Activated naive CD8-positive, alpha-beta T cell treated with anti-CD3 and anti-CD28 coated beads, Interleukin-2, amount 10 ng/mL, durations not matched to agents 7 days and 5 days (primary cell): ENCODE results near the gene DNAJC13. TPM values are rescaled to one million over a fixed set of nuclear protein-coding genes. Genes with fewer than 3 reads are reported as not detected.

ENCODE experiments used
- ATAC-seq: fragments of 150-1000 bp; cut with Tn5 transposase; one replicate; pipeline ENCODE4 v1.10.0; 2021; ENCODE audit warnings: low read depth, moderate library complexity
- POLR2A ChIA-PET: fragments of 350-600 bp; sonication (Branson Sonifier 250); formaldehyde crosslinking; loops from one replicate; lab custom pipeline; 2021; ENCODE audit warnings: antibody characterized with exemption; lab: Charles Lee
- DNase-seq: peaks from one replicate; pipeline ENCODE4 v3.0.0; 2021
- H3K27ac Mint-ChIP-seq: one replicate; pipeline ENCODE4 v1.8.0; 2022; ENCODE audit warnings: mild to moderate bottlenecking, mixed read lengths
- H3K27me3 Mint-ChIP-seq: one replicate; pipeline ENCODE4 v1.8.0; 2022; ENCODE audit warnings: mild to moderate bottlenecking, moderate library complexity, mixed read lengths
- H3K36me3 Mint-ChIP-seq: one replicate; pipeline ENCODE4 v1.8.0; 2021; ENCODE audit warnings: mild to moderate bottlenecking, mixed read lengths
- H3K4me1 Mint-ChIP-seq: one replicate; pipeline ENCODE4 v1.8.0; 2021; ENCODE audit warnings: mixed read lengths
- H3K4me3 Mint-ChIP-seq: one replicate; pipeline ENCODE4 v1.8.0; 2022; ENCODE audit warnings: mild to moderate bottlenecking, moderate library complexity, mixed read lengths
- H3K9me3 Mint-ChIP-seq: one replicate; pipeline ENCODE4 v1.8.0; 2021; ENCODE audit warnings: mixed read lengths
- total RNA-seq, 2 experiments: library from RNA; stranded (reverse); gene quantifications; one replicate each; pipeline ENCODE4 v1.2.3, GENCODE V29; 2021

DNAJC13 gene
- total RNA-seq, 2 experiments from 2014 or later, result 38.5 to 40.4 TPM

- POLR2A ChIA-PET, result interaction anchor here (0.6 to 2.3 kb wide), 12 partner anchors 9 to 1391 kb away, joined by 3 to 8 read pairs (median 3); partner anchors contain the start of genes ASTE1, CDV3, NEK11 and UBA5
Observed at GRCh38 chr3:132417695-132418411, 551 bp downstream of the DNAJC13 start.

GRCh38 chr3:132418916-132419315, 1.6 kb downstream of the DNAJC13 start:
- Mint-ChIP-seq H3K9me3 (no peaks in the 10 kb centered on the region), H3K27ac (peak overlapping the region; percentile 98), H3K36me3 (peaks cover 18% of the 10 kb centered on the region), H3K27me3 (no peaks in the 10 kb centered on the region), H3K4me1 (peaks cover 32% of the 10 kb centered on the region), H3K4me3 (peak overlapping the region; percentile 99)
- POLR2A ChIA-PET, result no interaction called here
- ATAC-seq, result no peak
- DNase-seq, result no peak

More at GRCh38 chr3:132417695-132418411, 551 bp downstream of the DNAJC13 start:
- no peaks in the 10 kb centered on the region for H3K9me3 Mint-ChIP-seq
- DNase-seq (no peak), ATAC-seq (peak; percentile 50)
- peaks cover 12% of the 10 kb centered on the region for H3K36me3 Mint-ChIP-seq
- H3K4me3 Mint-ChIP-seq, result peak overlapping the region; percentile 99
- H3K4me1 Mint-ChIP-seq, result peaks cover 28% of the 10 kb centered on the region
- H3K27ac Mint-ChIP-seq, result peak overlapping the region; percentile 98
- no peaks in the 10 kb centered on the region for H3K27me3 Mint-ChIP-seq

- H3K36me3 Mint-ChIP-seq, result peaks cover 24% of the 10 kb centered on the region
- H3K27ac Mint-ChIP-seq, result no peak overlapping the region
- no peaks in the 10 kb centered on the region for H3K9me3 Mint-ChIP-seq
- no peak for ATAC-seq
- no peak overlapping the region for H3K4me3 Mint-ChIP-seq
- POLR2A ChIA-PET, result no interaction called here
- DNase-seq, result no peak
- no peaks in the 10 kb centered on the region for H3K27me3 Mint-ChIP-seq
- peaks cover 29% of the 10 kb centered on the region for H3K4me1 Mint-ChIP-seq
Observed at GRCh38 chr3:132421832-132422231, 4.5 kb downstream of the DNAJC13 start.

GRCh38 chr3:132422531-132422930, 5.2 kb downstream of the DNAJC13 start:
- peaks cover 28% of the 10 kb centered on the region for H3K4me1 Mint-ChIP-seq
- peaks cover 24% of the 10 kb centered on the region for H3K36me3 Mint-ChIP-seq
- no peak for DNase-seq
- H3K27ac Mint-ChIP-seq, result no peak overlapping the region
- POLR2A ChIA-PET, result no interaction called here
- ATAC-seq, result no peak
- H3K4me3 Mint-ChIP-seq, result no peak overlapping the region
- no peaks in the 10 kb centered on the region for H3K9me3 Mint-ChIP-seq
- no peaks in the 10 kb centered on the region for H3K27me3 Mint-ChIP-seq

GRCh38 chr3:132432639-132433038, 15.3 kb downstream of the DNAJC13 start:
- Mint-ChIP-seq H3K9me3 (no peaks in the 10 kb centered on the region), H3K27me3 (no peaks in the 10 kb centered on the region), H3K36me3 (peaks cover 19% of the 10 kb centered on the region), H3K27ac (no peak overlapping the region), H3K4me3 (no peak overlapping the region), H3K4me1 (peaks cover 17% of the 10 kb centered on the region)
- POLR2A ChIA-PET, result no interaction called here
- DNase-seq (no peak), ATAC-seq (peak; percentile 67)

GRCh38 chr3:132433121-132433520, 15.8 kb downstream of the DNAJC13 start:
- POLR2A ChIA-PET, result no interaction called here
- H3K27me3 Mint-ChIP-seq, result no peaks in the 10 kb centered on the region
- peaks cover 19% of the 10 kb centered on the region for H3K36me3 Mint-ChIP-seq
- peaks cover 16% of the 10 kb centered on the region for H3K4me1 Mint-ChIP-seq
- H3K9me3 Mint-ChIP-seq, result no peaks in the 10 kb centered on the region
- H3K27ac Mint-ChIP-seq, result no peak overlapping the region
- H3K4me3 Mint-ChIP-seq, result no peak overlapping the region
- DNase-seq (no peak), ATAC-seq (no peak)

GRCh38 chr3:132435224-132435910, 18.1 kb downstream of the DNAJC13 start:
- Mint-ChIP-seq H3K4me1 (peaks cover 18% of the 10 kb centered on the region), H3K4me3 (no peak overlapping the region), H3K9me3 (no peaks in the 10 kb centered on the region), H3K36me3 (peaks cover 26% of the 10 kb centered on the region), H3K27ac (no peak overlapping the region), H3K27me3 (no peaks in the 10 kb centered on the region)
- ATAC-seq, result no peak
- DNase-seq, result no peak
- POLR2A ChIA-PET, result interaction anchor here (1.9 kb wide), 1 partner anchor 18 kb away, joined by 8 read pairs; the partner anchor contains the start of gene DNAJC13

GRCh38 chr3:132435911-132436425, 18.7 kb downstream of the DNAJC13 start:
- POLR2A ChIA-PET, result interaction anchor here (0.7 to 1.9 kb wide), 2 partner anchors 19 to 60 kb away, joined by 4 to 8 read pairs; partner anchors contain the start of gene DNAJC13
- Mint-ChIP-seq H3K4me3 (no peak overlapping the region), H3K36me3 (peaks cover 26% of the 10 kb centered on the region)

GRCh38 chr3:132443421-132443820, 26.1 kb downstream of the DNAJC13 start:
- ATAC-seq, result no peak
- Mint-ChIP-seq H3K27ac (no peak overlapping the region), H3K9me3 (no peaks in the 10 kb centered on the region), H3K4me1 (peaks cover 7% of the 10 kb centered on the region), H3K4me3 (no peak overlapping the region), H3K27me3 (no peaks in the 10 kb centered on the region), H3K36me3 (peaks cover 10% of the 10 kb centered on the region)
- POLR2A ChIA-PET, result no interaction called here
- DNase-seq, result no peak

More at GRCh38 chr3:132435911-132436425, 18.7 kb downstream of the DNAJC13 start:
- Mint-ChIP-seq H3K27ac (no peak overlapping the region), H3K9me3 (no peaks in the 10 kb centered on the region), H3K27me3 (no peaks in the 10 kb centered on the region), H3K4me1 (peaks cover 18% of the 10 kb centered on the region)
- DNase-seq (no peak), ATAC-seq (no peak)

- POLR2A ChIA-PET, result no interaction called here
- Mint-ChIP-seq H3K27me3 (no peaks in the 10 kb centered on the region), H3K9me3 (no peaks in the 10 kb centered on the region), H3K27ac (no peak overlapping the region), H3K4me1 (peaks cover 7% of the 10 kb centered on the region), H3K4me3 (no peak overlapping the region), H3K36me3 (peaks cover 7% of the 10 kb centered on the region)
- DNase-seq (no peak), ATAC-seq (no peak)
Observed at GRCh38 chr3:132444383-132444782, 27.1 kb downstream of the DNAJC13 start.

- ATAC-seq, result no peak
- no peak overlapping the region for H3K27ac Mint-ChIP-seq
- POLR2A ChIA-PET, result interaction anchor here (1.1 kb wide), 1 partner anchor 29 kb away, joined by 3 read pairs; the partner anchor contains the start of gene DNAJC13
- no peaks in the 10 kb centered on the region for H3K9me3 Mint-ChIP-seq
- no peak for DNase-seq
- no peaks in the 10 kb centered on the region for H3K27me3 Mint-ChIP-seq
- peaks cover 3% of the 10 kb centered on the region for H3K36me3 Mint-ChIP-seq
- no peak overlapping the region for H3K4me3 Mint-ChIP-seq
- peaks cover 5% of the 10 kb centered on the region for H3K4me1 Mint-ChIP-seq
Observed at GRCh38 chr3:132445817-132446216, 28.5 kb downstream of the DNAJC13 start.

- no peak for DNase-seq
- Mint-ChIP-seq H3K27me3 (no peaks in the 10 kb centered on the region), H3K9me3 (no peaks in the 10 kb centered on the region), H3K27ac (no peak overlapping the region), H3K36me3 (peaks cover 1% of the 10 kb centered on the region), H3K4me3 (no peak overlapping the region), H3K4me1 (no peaks in the 10 kb centered on the region)
- ATAC-seq, result no peak
- POLR2A ChIA-PET, result no interaction called here
Observed at GRCh38 chr3:132448216-132448961, 31.1 kb downstream of the DNAJC13 start.

GRCh38 chr3:132456136-132456535, 38.8 kb downstream of the DNAJC13 start:
- no peak overlapping the region for H3K27ac Mint-ChIP-seq
- no peak for DNase-seq
- POLR2A ChIA-PET, result no interaction called here
- no peaks in the 10 kb centered on the region for H3K4me1 Mint-ChIP-seq
- no peaks in the 10 kb centered on the region for H3K27me3 Mint-ChIP-seq
- no peaks in the 10 kb centered on the region for H3K9me3 Mint-ChIP-seq
- H3K4me3 Mint-ChIP-seq, result no peak overlapping the region
- ATAC-seq, result no peak
- peaks cover 31% of the 10 kb centered on the region for H3K36me3 Mint-ChIP-seq
